MM.1S (cell line): ENCODE data around the gene PRAMEF7.
"Not testable (repeated sequence)": the region's sequence is repeated elsewhere in the genome, so short reads cannot be mapped to it uniquely, and the experiment has no call there.

ENCODE experiments used
- CTCF ChIP-seq: fragments of 300-600 bp; sonication (generic); IDR thresholded peaks from 2 replicates; pipeline ENCODE4 v1.5.1; 2016; ENCODE audit warnings: antibody characterized with exemption, low read length, mixed read lengths
- EZH2phosphoT487 ChIP-seq: fragments of 300-600 bp; sonication (generic); IDR thresholded peaks from 2 replicates; pipeline ENCODE4 v1.6.1; 2018; ENCODE audit warnings: antibody characterized with exemption, low read length

GRCh38 chr1:12878453-12878852, 38.0 kb upstream of the PRAMEF7 start:
- not testable (repeated sequence) for TF ChIP-seq CTCF, EZH2phosphoT487
